Bronchial epithelial cell (primary cell): Measurements from ENCODE around the gene KLK3. TPM values are rescaled to one million over a fixed set of nuclear protein-coding genes. Genes with fewer than 3 reads are reported as not detected.
A peak's percentile ranks its signal among the peaks of the same experiment; 100 is the strongest.

Source experiments
- DNase-seq: peaks from one replicate; pipeline ENCODE4 v3.0.0-alpha.2; 2010; ENCODE audit warnings: low read depth
- FAIRE-seq: peaks from 2 replicates; lab custom pipeline; 2011; peaks lifted over from hg19 to GRCh38; lab: Jason Lieb, UNC
- H3K27me3 ChIP-seq: 2 replicates; pipeline ENCODE4 v1.5.1; 2011; ENCODE audit warnings: low read length; ENCODE audit not compliant: control insufficient read depth, insufficient read depth
- H3K36me3 ChIP-seq: 2 replicates; pipeline ENCODE4 v1.5.1; 2011; ENCODE audit warnings: low read length; ENCODE audit not compliant: control insufficient read depth, insufficient read depth
- H3K4me3 ChIP-seq: 2 replicates; pipeline ENCODE4 v1.5.1; 2011; ENCODE audit warnings: mild to moderate bottlenecking, low read depth, low read length, control low read depth
- total RNA-seq: library from RNA; depleted of rRNA; stranded (reverse); fragments of >200 nt; gene quantifications from 2 replicates; pipeline ENCODE4 v1.2.1, GENCODE V29; 2014
- TF ChIP-seq, protein P1 (sequence below): IDR thresholded peaks from 2 replicates; pipeline ENCODE4 v1.5.1; 2011; ENCODE audit warnings: mild to moderate bottlenecking, moderate library complexity, low read length, control low read depth, inconsistent platforms; ENCODE audit not compliant: insufficient read depth, severe bottlenecking

KLK3 gene
- total RNA-seq, 1 donor from 2014 or later, result not detected

DNA sequence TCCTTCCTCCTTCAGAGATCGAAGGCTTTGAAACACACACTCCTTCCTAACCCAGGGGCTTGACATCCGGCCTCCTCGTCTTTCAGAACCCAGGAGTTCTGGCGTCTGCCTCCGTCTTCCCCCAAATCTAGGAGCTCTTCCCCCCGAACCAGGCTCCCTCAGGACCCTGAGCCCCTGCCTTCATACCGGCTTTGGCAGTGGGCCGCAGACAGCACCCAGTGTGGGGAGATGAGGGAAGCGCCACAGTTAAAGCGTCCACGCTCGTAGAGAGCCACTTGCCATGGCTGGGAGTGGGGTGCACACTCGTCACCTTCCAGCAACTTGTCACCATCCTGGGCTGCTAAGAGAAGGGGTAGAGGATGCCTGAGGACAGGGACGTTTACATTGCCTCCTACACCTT, 27.2 kb upstream of the KLK3 start:
- no peak overlapping the region for H3K4me3 ChIP-seq
- no peak for FAIRE-seq
- H3K27me3 ChIP-seq, result no peaks in the 10 kb centered on the region
- no peak for DNase-seq
- H3K36me3 ChIP-seq, result no peaks in the 10 kb centered on the region
- TF ChIP-seq, protein P1, sequence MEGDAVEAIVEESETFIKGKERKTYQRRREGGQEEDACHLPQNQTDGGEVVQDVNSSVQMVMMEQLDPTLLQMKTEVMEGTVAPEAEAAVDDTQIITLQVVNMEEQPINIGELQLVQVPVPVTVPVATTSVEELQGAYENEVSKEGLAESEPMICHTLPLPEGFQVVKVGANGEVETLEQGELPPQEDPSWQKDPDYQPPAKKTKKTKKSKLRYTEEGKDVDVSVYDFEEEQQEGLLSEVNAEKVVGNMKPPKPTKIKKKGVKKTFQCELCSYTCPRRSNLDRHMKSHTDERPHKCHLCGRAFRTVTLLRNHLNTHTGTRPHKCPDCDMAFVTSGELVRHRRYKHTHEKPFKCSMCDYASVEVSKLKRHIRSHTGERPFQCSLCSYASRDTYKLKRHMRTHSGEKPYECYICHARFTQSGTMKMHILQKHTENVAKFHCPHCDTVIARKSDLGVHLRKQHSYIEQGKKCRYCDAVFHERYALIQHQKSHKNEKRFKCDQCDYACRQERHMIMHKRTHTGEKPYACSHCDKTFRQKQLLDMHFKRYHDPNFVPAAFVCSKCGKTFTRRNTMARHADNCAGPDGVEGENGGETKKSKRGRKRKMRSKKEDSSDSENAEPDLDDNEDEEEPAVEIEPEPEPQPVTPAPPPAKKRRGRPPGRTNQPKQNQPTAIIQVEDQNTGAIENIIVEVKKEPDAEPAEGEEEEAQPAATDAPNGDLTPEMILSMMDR, result no peak

DNA sequence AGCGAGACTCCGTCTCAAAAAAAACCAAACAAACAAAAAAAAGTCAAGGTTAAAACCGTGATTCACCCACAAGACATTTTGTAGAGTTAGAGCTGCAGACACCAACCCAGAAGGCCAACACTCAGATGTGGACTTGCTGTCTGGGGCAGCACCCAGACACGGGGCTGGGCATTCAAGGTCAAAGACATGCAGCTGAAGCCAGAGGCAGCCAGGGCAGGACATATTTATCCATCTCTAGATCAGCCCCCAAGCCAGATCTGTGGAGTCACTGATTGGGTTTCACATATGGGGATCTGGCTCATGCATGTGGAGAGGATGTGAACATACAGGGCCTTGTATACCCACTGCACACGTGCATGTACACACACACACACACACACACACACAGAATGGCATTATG, 24.9 kb upstream of the KLK3 start:
- FAIRE-seq (peak; percentile 36), DNase-seq (no peak)
- TF ChIP-seq, protein P1, result no peak
- H3K4me3 ChIP-seq, result no peak overlapping the region
- no peaks in the 10 kb centered on the region for H3K27me3 ChIP-seq
- no peaks in the 10 kb centered on the region for H3K36me3 ChIP-seq

DNA sequence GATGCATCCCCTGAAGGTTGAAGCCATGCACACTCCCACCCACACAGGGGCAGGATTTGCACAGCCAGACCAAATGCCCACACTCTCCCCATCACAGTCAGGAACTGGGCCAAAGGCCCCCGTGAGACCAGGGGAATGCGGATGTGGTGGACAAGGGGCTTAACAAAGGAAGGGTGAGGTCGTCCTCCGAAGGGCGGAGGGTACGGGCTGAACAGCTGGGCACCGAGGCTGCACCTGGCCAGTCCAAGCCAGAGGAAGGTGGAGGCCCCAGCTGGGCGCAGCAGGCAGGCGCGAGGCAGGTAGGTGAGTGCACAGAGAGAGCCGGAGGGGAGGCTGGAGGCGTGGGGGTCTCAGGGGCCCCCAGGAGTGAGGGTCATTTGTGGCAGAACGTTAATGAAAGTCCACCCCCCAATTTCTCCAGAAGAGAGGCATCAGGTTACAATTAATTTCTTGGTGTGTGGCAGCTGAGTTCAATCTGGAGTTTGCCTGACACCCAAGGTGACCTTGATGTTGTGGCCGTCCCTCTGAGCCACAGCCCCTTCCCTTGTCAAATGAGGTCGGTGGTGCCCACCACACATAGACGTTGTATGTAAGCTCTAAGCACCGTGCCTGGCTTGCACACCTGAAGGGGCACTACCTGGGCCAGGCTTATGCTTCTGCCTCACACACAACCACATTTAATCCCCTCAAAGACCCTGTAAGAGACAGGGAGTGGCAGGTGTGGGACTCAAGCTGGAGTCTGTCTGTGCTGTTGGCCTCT, 24.3 kb upstream of the KLK3 start:
- H3K36me3 ChIP-seq, result no peaks in the 10 kb centered on the region
- FAIRE-seq, result no peak
- no peaks in the 10 kb centered on the region for H3K27me3 ChIP-seq

DNA sequence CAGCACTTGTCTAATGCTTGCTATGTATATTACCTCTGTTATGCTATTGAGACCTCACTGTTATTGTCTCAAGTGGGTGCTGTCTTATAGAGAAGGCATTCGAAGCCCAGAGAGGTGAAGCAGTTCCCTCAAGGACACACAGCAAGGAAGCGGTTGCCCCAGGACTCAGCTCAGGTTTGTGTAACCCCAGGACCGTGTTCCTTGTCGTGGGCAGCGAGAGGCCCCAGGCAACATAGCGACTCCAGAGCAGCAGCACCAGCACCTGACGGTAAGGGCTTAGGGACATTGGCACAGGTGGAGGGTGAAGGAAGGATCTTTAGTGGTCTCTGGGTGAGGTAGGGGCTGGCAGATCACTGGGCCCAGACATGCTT, 23.7 kb upstream of the KLK3 start:
- Histone ChIP-seq H3K36me3 (no peaks in the 10 kb centered on the region), H3K4me3 (no peak overlapping the region), H3K27me3 (no peaks in the 10 kb centered on the region)
- TF ChIP-seq, protein P1, result no peak
- no peak for FAIRE-seq
- no peak for DNase-seq

More for the DNA sequence above, 24.3 kb upstream of the KLK3 start:
- H3K4me3 ChIP-seq, result no peak overlapping the region
- DNase-seq, result no peak
- TF ChIP-seq, protein P1, result no peak

DNA sequence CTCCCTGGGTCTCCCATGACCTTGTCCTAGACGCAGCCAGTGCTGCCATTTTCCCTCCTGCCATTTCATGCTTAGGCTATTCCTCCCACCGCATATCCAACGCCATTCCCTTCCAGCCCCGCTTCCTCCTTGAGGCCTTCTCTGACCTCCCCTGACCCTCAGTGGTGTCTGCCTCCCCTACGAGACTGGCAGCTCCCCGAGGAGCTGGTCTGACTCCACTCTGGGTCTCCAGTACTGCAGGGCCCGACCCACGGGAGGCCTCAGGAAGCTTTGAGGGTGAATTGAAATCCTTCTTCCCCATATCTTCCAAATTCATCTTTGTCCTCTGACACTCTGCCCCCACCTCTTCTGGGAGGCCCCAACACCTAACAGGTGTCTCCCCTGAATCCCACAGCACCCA, 22.0 kb upstream of the KLK3 start:
- DNase-seq, result no peak
- Histone ChIP-seq H3K36me3 (no peaks in the 10 kb centered on the region), H3K4me3 (no peak overlapping the region), H3K27me3 (no peaks in the 10 kb centered on the region)
- no peak for FAIRE-seq
- TF ChIP-seq, protein P1, result no peak

DNA sequence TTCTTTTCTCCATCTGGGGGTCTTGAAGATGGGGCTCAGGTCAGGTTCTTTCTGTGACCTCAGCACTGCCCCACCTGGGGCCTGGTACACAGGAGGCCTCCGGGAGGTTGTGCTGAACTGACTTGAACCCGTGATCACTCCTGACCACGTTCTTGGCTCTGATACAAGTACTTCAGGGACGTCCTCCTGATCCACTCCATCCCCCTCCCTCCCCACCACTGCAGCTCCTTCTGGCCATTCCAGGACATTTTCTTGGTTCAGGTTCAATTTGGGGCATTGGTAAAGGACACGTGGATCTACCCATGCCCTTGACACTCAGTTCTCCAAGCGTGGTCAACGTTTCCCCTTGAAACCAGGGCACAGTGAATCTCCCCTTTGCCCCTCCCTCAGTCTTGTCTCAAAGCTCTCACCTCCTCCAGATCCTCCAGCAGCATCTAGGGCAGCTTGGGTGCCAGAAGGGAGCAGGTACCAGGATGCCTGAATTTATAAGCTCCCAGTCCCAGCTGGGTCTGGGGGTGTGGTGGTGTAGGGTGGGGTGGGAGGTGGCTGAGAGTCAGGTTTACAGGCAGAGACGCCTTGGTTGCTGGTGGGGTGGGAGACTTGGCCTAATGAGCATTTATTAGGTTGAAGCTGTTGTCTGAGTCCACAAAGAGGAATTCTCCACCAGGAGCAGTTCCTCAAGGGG, 21.5 kb upstream of the KLK3 start, which contains the start of gene KLK15:
TSS of gene KLK15 (minus strand) at position 458 of the 685 bp plus-strand sequence. CDS start 2,082 bp downstream, outside the sequence.
- TF ChIP-seq, protein P1, result no peak
- no peaks in the 10 kb centered on the region for H3K27me3 ChIP-seq

More for the DNA sequence above, 21.5 kb upstream of the KLK3 start, which contains the start of gene KLK15:
- DNase-seq (no peak), FAIRE-seq (no peak)
- no peak within 1 kb of the TSS for H3K4me3 ChIP-seq
- no peaks in the 10 kb centered on the region for H3K36me3 ChIP-seq
